ENCODE data around the gene TPCN1. TPM values are rescaled to one million over a fixed set of nuclear protein-coding genes. Genes with fewer than 3 reads are reported as not detected.
A peak's percentile ranks its signal among the peaks of the same experiment; 100 is the strongest.

TPCN1 gene
- total and polyA plus RNA-seq, 10 donors, result 15.5 to 90.1 (median 46.7) TPM

- peak overlapping the region in 5 of 8 donors; percentile 75 to 81 (median 78) for H3K27ac ChIP-seq
- WGBS, 5 donors, result 93 to 97% (median 96%) methylated on average over 6 of the region's 6 CpGs
- H3K4me1 ChIP-seq, result peaks cover 51 to 100% (median 78%) of the 10 kb centered on the region in 6 donors
- H3K4me3 ChIP-seq, result no peak overlapping the region
- intact Hi-C loops (cut with DNase I; ENCODE audit: low total_unique reads), result no loop called here
- peaks cover 0 to 61% (median 12%) of the 10 kb centered on the region in 6 donors for H3K36me3 ChIP-seq
- TF ChIP-seq POLR2A (IDR thresholded peaks at IDR 0.05), result no peak
- TF ChIP-seq CTCF (IDR thresholded peaks at IDR 0.05 in 8 of 11, conservative IDR thresholded peaks at IDR 0.05 in 3 of 11), result no peak
- no peak for TF ChIP-seq POLR2AphosphoS5 (IDR thresholded peaks at IDR 0.05)
- DNase-seq, result peak; percentile 50
- H3K27me3 ChIP-seq (replicated peaks in 1 of 7), result no peaks in the 10 kb centered on the region
- H3K9me3 ChIP-seq, result no peaks in the 10 kb centered on the region
Observed at GRCh38 chr12:113235976-113236375, 14.7 kb downstream of the TPCN1 start.

- intact Hi-C loops (cut with DNase I; ENCODE audit: low total_unique reads), result no loop called here
- H3K27ac ChIP-seq, result peak overlapping the region in 7 of 8 donors; percentile 36 to 81 (median 77)
Observed at GRCh38 chr12:113236539-113237399, 15.5 kb downstream of the TPCN1 start.

GRCh38 chr12:113237748-113238147 lies 16.5 kb downstream of the TPCN1 start:
- no peak for DNase-seq
- H3K27me3 ChIP-seq (replicated peaks in 1 of 7), result no peaks in the 10 kb centered on the region
- no peaks in the 10 kb centered on the region for H3K9me3 ChIP-seq
- H3K4me3 ChIP-seq, result no peak overlapping the region
- WGBS, 5 donors, result 22 to 40% (median 27%) methylated on average over 4 of the region's 4 CpGs
- peak overlapping the region in 6 of 8 donors; percentile 57 to 81 (median 78) for H3K27ac ChIP-seq
- intact Hi-C loops (cut with DNase I; ENCODE audit: low total_unique reads), result no loop called here
- H3K4me1 ChIP-seq, result peaks cover 53 to 100% (median 74%) of the 10 kb centered on the region in 6 donors
- peaks cover 0 to 55% (median 6%) of the 10 kb centered on the region in 6 donors for H3K36me3 ChIP-seq
- no peak for TF ChIP-seq CTCF (IDR thresholded peaks at IDR 0.05 in 8 of 11, conservative IDR thresholded peaks at IDR 0.05 in 3 of 11)
- peak in 1 of 3 donors; percentile 73 for TF ChIP-seq POLR2AphosphoS5 (IDR thresholded peaks at IDR 0.05)

More at GRCh38 chr12:113236539-113237399, 15.5 kb downstream of the TPCN1 start:
- Histone ChIP-seq H3K36me3 (peaks cover 0 to 55% (median 9%) of the 10 kb centered on the region in 6 donors), H3K27me3 (replicated peaks in 1 of 7) (no peaks in the 10 kb centered on the region), H3K9me3 (no peaks in the 10 kb centered on the region), H3K4me1 (peaks cover 52 to 100% (median 76%) of the 10 kb centered on the region in 6 donors), H3K4me3 (no peak overlapping the region)
- WGBS, 5 donors, result 53 to 67% (median 58%) methylated on average over 5 of the region's 5 CpGs
- no peak for TF ChIP-seq CTCF (IDR thresholded peaks at IDR 0.05 in 8 of 11, conservative IDR thresholded peaks at IDR 0.05 in 3 of 11)
- TF ChIP-seq POLR2AphosphoS5 (IDR thresholded peaks at IDR 0.05), result no peak
- no peak for TF ChIP-seq POLR2A (IDR thresholded peaks at IDR 0.05)
- DNase-seq, result peak; percentile 52

- peaks cover 49 to 100% (median 73%) of the 10 kb centered on the region in 6 donors for H3K4me1 ChIP-seq
- peak overlapping the region in 6 of 8 donors; percentile 53 to 81 (median 78) for H3K27ac ChIP-seq
- 45 to 57% (median 49%) methylated on average over 3 of the region's 3 CpGs for WGBS, 5 donors
- no peak overlapping the region for H3K4me3 ChIP-seq
- H3K27me3 ChIP-seq (replicated peaks in 1 of 7), result no peaks in the 10 kb centered on the region
- intact Hi-C loops (cut with DNase I; ENCODE audit: low total_unique reads), result no loop called here
- H3K9me3 ChIP-seq, result no peaks in the 10 kb centered on the region
- DNase-seq, result peak; percentile 34
- H3K36me3 ChIP-seq, result peaks cover 0 to 55% (median 6%) of the 10 kb centered on the region in 6 donors
- TF ChIP-seq CTCF (IDR thresholded peaks at IDR 0.05 in 8 of 11, conservative IDR thresholded peaks at IDR 0.05 in 3 of 11) (no peak), POLR2A (IDR thresholded peaks at IDR 0.05) (no peak), POLR2AphosphoS5 (IDR thresholded peaks at IDR 0.05) (no peak)
Observed at GRCh38 chr12:113238309-113238708, 17.0 kb downstream of the TPCN1 start.

Measured in spleen (tissue), 11 donors.